K562 (cell line): ENCODE results near the gene DAB1. TPM values are rescaled to one million over a fixed set of nuclear protein-coding genes. Genes with fewer than 3 reads are reported as not detected.

Source experiments
- ATAC-seq: fragments of 200-7000 bp; cut with Tn5 transposase; 3 replicates; pipeline ENCODE4 v1.9.1; 2020; ENCODE audit warnings: moderate library complexity
- BruUV-seq: library from RNA; stranded (reverse); fragments of 400-500 nt; replicated peaks from 2 replicates; lab custom pipeline; 2021; lab: Mats Ljungman, UMichigan
- CTCF ChIA-PET: fragments of 300-600 bp; formaldehyde crosslinking; extraction: SDS; loops from one replicate; lab custom pipeline; 2021; ENCODE audit warnings: low intra/inter-chr PET ratio; lab: Yijun Ruan, JAX
- POLR2A ChIA-PET: fragments of 300-600, 350-650 bp; sonication (Branson Sonifier 250); formaldehyde crosslinking; extraction: SDS; loops from one replicate; lab custom pipeline; 2021; ENCODE audit warnings: antibody characterized with exemption, inconsistent platforms; lab: Yijun Ruan, JAX
- DNase-seq, 4 experiments: peaks; one replicate each; pipeline versions ENCODE4 v3.0.0 to v3.0.0-alpha.2; 2011 to 2018; ENCODE audit warnings: low spot score in 3 of 4, mixed read lengths in 3 of 4; ENCODE audit errors: extremely low read depth in 1 of 4
- FAIRE-seq: peaks from 2 replicates; lab custom pipeline; 2011; peaks lifted over from hg19 to GRCh38; lab: Jason Lieb, UNC
- H2AFZ ChIP-seq: 2 replicates; pipeline ENCODE4 v1.6.0; 2011; ENCODE audit warnings: low read depth, low read length, control low read depth, inconsistent platforms
- H3K27ac ChIP-seq: fragments of 200-600 bp; 3 replicates; pipeline ENCODE4 v1.8.0; 2011; ENCODE audit warnings: low read depth, mild to moderate bottlenecking, control low read depth, inconsistent platforms, low read length, moderate library complexity, mixed read lengths; ENCODE audit errors: extremely low read depth
- H3K27me3 ChIP-seq, 2 experiments: fragments of 300-600 bp in 1 of 2; 2 replicates in 1 of 2; 3 replicates in 1 of 2; pipeline versions ENCODE4 v1.6.0 to v1.8.0; 2011; ENCODE audit warnings: inconsistent platforms in 2 of 2, low read length in 2 of 2, mild to moderate bottlenecking in 1 of 2, mixed read lengths in 1 of 2, moderate library complexity in 1 of 2; ENCODE audit not compliant: control insufficient read depth in 2 of 2, insufficient read depth in 2 of 2
- H3K36me3 ChIP-seq: fragments of 300-600 bp; 3 replicates; pipeline ENCODE4 v1.8.0; 2011; ENCODE audit warnings: mild to moderate bottlenecking, low read length, inconsistent platforms; ENCODE audit not compliant: control insufficient read depth, insufficient read depth
- H3K4me1 ChIP-seq, 2 experiments: fragments of 200-600 bp in 1 of 2; replicated peaks in 1 of 2; 2 replicates in 1 of 2; 3 replicates in 1 of 2; pipeline versions ENCODE4 v1.5.1 to v1.8.0; 2011; ENCODE audit warnings: inconsistent platforms in 2 of 2, low read length in 2 of 2, mild to moderate bottlenecking in 1 of 2, mixed read lengths in 1 of 2, moderate library complexity in 1 of 2; ENCODE audit not compliant: control insufficient read depth in 2 of 2, insufficient read depth in 2 of 2
- H3K4me2 ChIP-seq: 2 replicates; pipeline ENCODE4 v1.6.1; 2011; ENCODE audit warnings: low read length, control low read depth, inconsistent platforms, mixed read lengths; ENCODE audit not compliant: insufficient read depth
- H3K4me3 ChIP-seq: fragments of 200-600 bp; sonication (generic), shearing (Covaris generic); 2 replicates; pipeline ENCODE4 v1.5.1; 2016; ENCODE audit warnings: control low read depth, inconsistent platforms
- H3K79me2 ChIP-seq: fragments of 200-600 bp; 3 replicates; pipeline ENCODE4 v1.8.0; 2011; ENCODE audit warnings: low read length, inconsistent platforms; ENCODE audit not compliant: control insufficient read depth, insufficient read depth
- H3K9ac ChIP-seq, 2 experiments: 2 replicates each; pipeline versions ENCODE4 v1.6.0 to v1.6.1; 2011; ENCODE audit warnings: low read depth in 2 of 2, low read length in 2 of 2, control low read depth in 1 of 2, inconsistent platforms in 1 of 2, mild to moderate bottlenecking in 1 of 2, mixed read lengths in 1 of 2; ENCODE audit not compliant: insufficient read depth in 1 of 2
- H3K9me1 ChIP-seq: one replicate; pipeline ENCODE4 v1.6.0; 2011; ENCODE audit warnings: inconsistent platforms, mild to moderate bottlenecking, low read length, moderate library complexity; ENCODE audit not compliant: control insufficient read depth, insufficient read depth
- H3K9me3 ChIP-seq: replicated peaks from 2 replicates; pipeline ENCODE4 v1.5.1; 2011; ENCODE audit warnings: low read depth, low read length, inconsistent platforms; ENCODE audit not compliant: control insufficient read depth, insufficient read depth
- H4K20me1 ChIP-seq: replicated peaks from 2 replicates; pipeline ENCODE4 v1.6.1; 2011; ENCODE audit warnings: low read length, inconsistent platforms, mixed read lengths; ENCODE audit not compliant: control insufficient read depth, insufficient read depth
- CAMTA2 ChIP-seq: fragments of 250-450 bp; sonication (Bioruptor Pico); conservative IDR thresholded peaks from 2 replicates; pipeline ENCODE4 v1.5.1; 2022
- CREM ChIP-seq: IDR thresholded peaks from 2 replicates; pipeline ENCODE4 v1.6.1; 2014; ENCODE audit warnings: antibody characterized with exemption, low read depth
- HDAC8 ChIP-seq: fragments of 450-650 bp; IDR thresholded peaks from 2 replicates; pipeline ENCODE4 v1.6.1; 2016; ENCODE audit warnings: mild to moderate bottlenecking, missing genetic modification characterization, moderate library complexity, missing compliant biosample characterization
- HMG20B ChIP-seq: fragments of 250-450 bp; sonication (Bioruptor Pico); IDR thresholded peaks from 2 replicates; pipeline ENCODE4 v1.5.0; 2021; ENCODE audit warnings: mild to moderate bottlenecking
- ILK ChIP-seq: fragments of 450-650 bp; IDR thresholded peaks from 2 replicates; pipeline ENCODE4 v1.6.1; 2016; ENCODE audit warnings: missing genetic modification characterization, low read depth, mild to moderate bottlenecking, missing compliant biosample characterization, moderate library complexity, borderline replicate concordance
- MAFK ChIP-seq: IDR thresholded peaks from 2 replicates; pipeline ENCODE4 v1.6.1; 2011; ENCODE audit warnings: low read length, improper control_type of control experiment
- NCOA1 ChIP-seq: fragments of 450-650 bp; IDR thresholded peaks from 2 replicates; pipeline ENCODE4 v1.6.1; 2016; ENCODE audit warnings: low read depth
- RNF2 ChIP-seq: sonication (generic); IDR thresholded peaks from 2 replicates; pipeline ENCODE4 v1.6.1; 2016
- SRSF3 ChIP-seq: fragments of 200-400 bp; formaldehyde crosslinking; IDR thresholded peaks from 2 replicates; pipeline ENCODE4 v1.6.1; 2016; ENCODE audit warnings: mild to moderate bottlenecking, low read length, moderate library complexity; ENCODE audit not compliant: insufficient read depth
- SRSF9 ChIP-seq: fragments of 200-400 bp; formaldehyde crosslinking; IDR thresholded peaks from 2 replicates; pipeline ENCODE4 v1.6.1; 2017; ENCODE audit warnings: low read depth, low read length, borderline replicate concordance
- STAG1 ChIP-seq: sonication (generic); formaldehyde crosslinking; IDR thresholded peaks from 2 replicates; pipeline ENCODE4 v1.5.0; 2020; ENCODE audit warnings: missing genetic modification reagents, borderline replicate concordance
- TCF15 ChIP-seq: fragments of 250-450 bp; sonication (Bioruptor Pico); IDR thresholded peaks from 2 replicates; pipeline ENCODE4 v1.8.0; 2022; ENCODE audit warnings: moderate library complexity, mild to moderate bottlenecking, inconsistent platforms
- ZNF395 ChIP-seq: fragments of 200-800 bp; sonication (Bioruptor generic); IDR thresholded peaks from 2 replicates; pipeline ENCODE4 v1.6.1; 2017; ENCODE audit warnings: missing genetic modification characterization, missing compliant biosample characterization
- ZNF445 ChIP-seq: fragments of 250-450 bp; sonication (Bioruptor Pico); IDR thresholded peaks from 2 replicates; pipeline ENCODE4 v1.4.0; 2020; ENCODE audit warnings: low read depth, mild to moderate bottlenecking, moderate library complexity
- WGBS: fragments of 100-300 bp; shearing (Covaris generic); methylation state at CpG from one replicate; pipeline ENCODE4 v1.1.6; 2016; ENCODE audit warnings: low coverage, mixed read lengths; ENCODE audit not compliant: insufficient coverage; ENCODE audit errors: missing lambda C conversion rate; 5-methylcytosine and 5-hydroxymethylcytosine counted together
- in situ Hi-C: fragments of 300-500 bp; cut with MboI; formaldehyde crosslinking; loops from 4 replicates; pipeline ENCODE4 v1.15.0; 2018; ENCODE audit warnings: inconsistent platforms, mixed read lengths
- intact Hi-C: fragments of 100-400 bp; cut with micrococcal nuclease; formaldehyde crosslinking; loops from 2 replicates; pipeline ENCODE4 v1.14.2; 2022
- polyA plus RNA-seq, 8 experiments: library from polyadenylated mRNA; depleted of rRNA in 4 of 8; stranded (reverse) in 5 of 8; unstranded in 3 of 8; fragments of >200 nt; fragmentation: Nextera tagmentation in 2 of 8; fragmentation: Illumina TruSeq in 1 of 8; extraction: Ambion mirVana in 2 of 8; extraction: Trizol in 1 of 8; gene quantifications; 2 replicates each; pipeline versions ENCODE4 v1.2.1 to v1.2.3, GENCODE V29; 2011 to 2014; ENCODE audit warnings: inconsistent platforms in 1 of 8, missing spikeins in 1 of 8
- total RNA-seq, 7 experiments: library from RNA; depleted of rRNA in 6 of 7; stranded (reverse); fragments of >200 nt in 6 of 7; fragmentation: Illumina TruSeq in 2 of 7; extraction: Trizol in 2 of 7; gene quantifications; 2 replicates each; pipeline versions ENCODE4 v1.2.1 to v1.2.3, GENCODE V29; 2011 to 2021; ENCODE audit warnings: low replicate concordance in 1 of 7
- TF ChIP-seq, protein P1 (sequence below): fragments of 250-450 bp; sonication (Bioruptor Pico); IDR thresholded peaks from 2 replicates; pipeline ENCODE4 v1.5.0; 2021
- TF ChIP-seq, protein P2 (sequence below): sonication (generic); formaldehyde crosslinking; IDR thresholded peaks from 2 replicates; pipeline ENCODE4 v1.8.0; 2023; ENCODE audit warnings: missing genetic modification reagents, mild to moderate bottlenecking, borderline replicate concordance

DAB1 gene
- total and polyA plus RNA-seq, 9 of the 15 experiments (the other 6 are each of a cell fraction or from before 2014, with no cell fraction given) = not detected

DNA sequence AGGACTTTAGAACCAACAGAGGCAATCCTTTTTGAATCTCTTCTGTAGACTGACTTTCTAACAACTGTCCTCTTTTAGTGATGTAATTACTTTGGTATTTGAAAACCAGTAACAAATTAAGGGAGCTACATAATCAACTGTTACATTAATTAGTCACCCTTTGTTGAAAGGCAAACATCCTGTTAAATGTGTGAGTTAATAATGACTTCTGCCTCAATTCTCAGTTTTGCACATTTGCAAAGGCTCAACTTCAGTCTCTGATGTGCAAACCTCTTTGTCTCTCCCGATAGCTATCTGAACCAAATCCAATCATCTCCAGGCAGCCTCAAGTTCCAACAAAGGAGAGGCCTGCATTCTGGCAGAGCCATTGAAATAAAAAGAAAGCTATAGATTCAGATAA is 322.7 kb downstream of the DAB1 start:
- H3K4me3 ChIP-seq = no peak overlapping the region
- no peaks in the 10 kb centered on the region for H3K79me2 ChIP-seq
- H3K36me3 ChIP-seq = no peaks in the 10 kb centered on the region
- no peak overlapping the region for H3K27ac ChIP-seq
- no peak for FAIRE-seq
- WGBS = 0% methylated on average over 1 of the region's 1 CpG
- BruUV-seq = no TSS peak
- no peak overlapping the region for H3K9ac ChIP-seq
- no peak for DNase-seq
- POLR2A ChIA-PET = no interaction called here
- CTCF ChIA-PET = no interaction called here
- no peak overlapping the region for H2AFZ ChIP-seq
- H3K4me2 ChIP-seq = no peak overlapping the region
- H3K4me1 ChIP-seq = no peaks in the 10 kb centered on the region
- no peaks in the 10 kb centered on the region for H3K9me1 ChIP-seq
- H3K9me3 ChIP-seq = no peaks in the 10 kb centered on the region
- H3K27me3 ChIP-seq = peaks cover 0 to 5% of the 10 kb centered on the region in 2 experiments; a peak in 1 of 5 replicates
- no peak for ATAC-seq
- intact Hi-C loops (no loop called here), in situ Hi-C loops (no loop called here)
- H4K20me1 ChIP-seq = no peaks in the 10 kb centered on the region
- TF ChIP-seq, protein P1, sequence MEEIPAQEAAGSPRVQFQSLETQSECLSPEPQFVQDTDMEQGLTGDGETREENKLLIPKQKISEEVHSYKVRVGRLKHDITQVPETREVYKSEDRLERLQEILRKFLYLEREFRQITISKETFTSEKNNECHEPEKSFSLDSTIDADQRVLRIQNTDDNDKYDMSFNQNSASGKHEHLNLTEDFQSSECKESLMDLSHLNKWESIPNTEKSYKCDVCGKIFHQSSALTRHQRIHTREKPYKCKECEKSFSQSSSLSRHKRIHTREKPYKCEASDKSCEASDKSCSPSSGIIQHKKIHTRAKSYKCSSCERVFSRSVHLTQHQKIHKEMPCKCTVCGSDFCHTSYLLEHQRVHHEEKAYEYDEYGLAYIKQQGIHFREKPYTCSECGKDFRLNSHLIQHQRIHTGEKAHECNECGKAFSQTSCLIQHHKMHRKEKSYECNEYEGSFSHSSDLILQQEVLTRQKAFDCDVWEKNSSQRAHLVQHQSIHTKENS (CRISPR knock-in tag) = no peak
- TF ChIP-seq ILK (tag) (no peak), NCOA1 (no peak), HMG20B (CRISPR knock-in tag) (no peak), STAG1 (no peak), HDAC8 (tag) (no peak), CREM (no peak), CAMTA2 (no peak), RNF2 (no peak), MAFK (no peak), ZNF445 (CRISPR knock-in tag) (no peak), SRSF3 (no peak), SRSF9 (no peak), TCF15 (CRISPR knock-in tag) (no peak), ZNF395 (CRISPR knock-in tag) (no peak)
- TF ChIP-seq, protein P2, sequence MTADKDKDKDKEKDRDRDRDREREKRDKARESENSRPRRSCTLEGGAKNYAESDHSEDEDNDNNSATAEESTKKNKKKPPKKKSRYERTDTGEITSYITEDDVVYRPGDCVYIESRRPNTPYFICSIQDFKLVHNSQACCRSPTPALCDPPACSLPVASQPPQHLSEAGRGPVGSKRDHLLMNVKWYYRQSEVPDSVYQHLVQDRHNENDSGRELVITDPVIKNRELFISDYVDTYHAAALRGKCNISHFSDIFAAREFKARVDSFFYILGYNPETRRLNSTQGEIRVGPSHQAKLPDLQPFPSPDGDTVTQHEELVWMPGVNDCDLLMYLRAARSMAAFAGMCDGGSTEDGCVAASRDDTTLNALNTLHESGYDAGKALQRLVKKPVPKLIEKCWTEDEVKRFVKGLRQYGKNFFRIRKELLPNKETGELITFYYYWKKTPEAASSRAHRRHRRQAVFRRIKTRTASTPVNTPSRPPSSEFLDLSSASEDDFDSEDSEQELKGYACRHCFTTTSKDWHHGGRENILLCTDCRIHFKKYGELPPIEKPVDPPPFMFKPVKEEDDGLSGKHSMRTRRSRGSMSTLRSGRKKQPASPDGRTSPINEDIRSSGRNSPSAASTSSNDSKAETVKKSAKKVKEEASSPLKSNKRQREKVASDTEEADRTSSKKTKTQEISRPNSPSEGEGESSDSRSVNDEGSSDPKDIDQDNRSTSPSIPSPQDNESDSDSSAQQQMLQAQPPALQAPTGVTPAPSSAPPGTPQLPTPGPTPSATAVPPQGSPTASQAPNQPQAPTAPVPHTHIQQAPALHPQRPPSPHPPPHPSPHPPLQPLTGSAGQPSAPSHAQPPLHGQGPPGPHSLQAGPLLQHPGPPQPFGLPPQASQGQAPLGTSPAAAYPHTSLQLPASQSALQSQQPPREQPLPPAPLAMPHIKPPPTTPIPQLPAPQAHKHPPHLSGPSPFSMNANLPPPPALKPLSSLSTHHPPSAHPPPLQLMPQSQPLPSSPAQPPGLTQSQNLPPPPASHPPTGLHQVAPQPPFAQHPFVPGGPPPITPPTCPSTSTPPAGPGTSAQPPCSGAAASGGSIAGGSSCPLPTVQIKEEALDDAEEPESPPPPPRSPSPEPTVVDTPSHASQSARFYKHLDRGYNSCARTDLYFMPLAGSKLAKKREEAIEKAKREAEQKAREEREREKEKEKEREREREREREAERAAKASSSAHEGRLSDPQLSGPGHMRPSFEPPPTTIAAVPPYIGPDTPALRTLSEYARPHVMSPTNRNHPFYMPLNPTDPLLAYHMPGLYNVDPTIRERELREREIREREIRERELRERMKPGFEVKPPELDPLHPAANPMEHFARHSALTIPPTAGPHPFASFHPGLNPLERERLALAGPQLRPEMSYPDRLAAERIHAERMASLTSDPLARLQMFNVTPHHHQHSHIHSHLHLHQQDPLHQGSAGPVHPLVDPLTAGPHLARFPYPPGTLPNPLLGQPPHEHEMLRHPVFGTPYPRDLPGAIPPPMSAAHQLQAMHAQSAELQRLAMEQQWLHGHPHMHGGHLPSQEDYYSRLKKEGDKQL (CRISPR knock-in tag) = no peak
